GM21360 (cell line): Measurements from ENCODE around the gene CERS3.

Experiments
- ATAC-seq: cut with Tn5 transposase; IDR thresholded peaks from one replicate; pipeline ENCODE4 v1.9.1; 2021; ENCODE audit warnings: mild to moderate bottlenecking, moderate library complexity; ENCODE audit not compliant: unreplicated experiment

Gene CERS3

DNA sequence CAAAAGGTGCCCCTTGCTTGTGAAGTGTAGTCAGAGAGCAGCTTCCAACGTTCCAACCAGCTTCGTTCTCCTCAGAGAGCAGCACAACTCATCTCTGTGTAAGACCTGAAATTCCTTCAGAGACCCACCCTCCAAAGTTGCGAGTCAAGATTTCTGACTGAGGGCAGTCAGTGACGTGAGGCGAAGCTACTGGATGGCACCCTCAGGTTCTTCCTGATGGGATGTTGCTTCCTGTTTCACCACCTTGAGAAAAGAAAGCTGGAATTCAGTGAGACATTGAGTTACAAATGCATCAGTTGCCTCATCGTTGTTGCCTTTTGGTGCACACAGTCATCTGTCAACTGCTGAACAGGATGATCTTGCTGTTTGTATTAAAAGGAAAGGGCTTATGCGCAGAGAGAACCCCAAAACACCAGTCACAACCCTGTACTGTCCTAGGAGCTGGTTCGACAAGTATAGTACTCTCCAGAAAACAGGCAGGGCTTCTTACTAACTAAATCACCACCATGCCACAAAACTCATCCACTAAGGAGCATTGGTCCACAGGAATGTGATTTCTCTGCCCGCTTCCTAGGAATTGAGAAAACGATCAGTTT is at the start of gene CERS3:
CERS3 (minus strand) TSS at position 118 of the 596 bp plus-strand sequence. CDS start 27,101 bp downstream, outside the sequence.
- no peak for ATAC-seq

DNA sequence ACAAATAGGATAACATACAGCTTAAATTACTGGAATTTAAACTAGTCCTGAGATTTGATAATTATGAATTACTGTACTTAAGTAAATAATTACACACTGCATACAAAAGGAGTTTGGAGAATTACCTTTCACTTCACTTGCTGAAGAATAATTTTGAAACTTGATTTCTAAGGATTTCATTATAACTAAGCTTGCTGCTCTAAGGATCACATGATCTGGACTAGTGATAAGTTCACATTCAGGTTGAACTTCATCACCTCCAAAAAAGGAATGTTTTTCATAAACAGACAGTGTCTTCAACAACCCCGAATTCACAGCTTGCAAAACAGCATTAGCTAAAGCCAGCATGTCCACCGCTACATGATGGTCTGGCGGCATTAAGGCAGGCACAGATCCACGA is 44.8 kb upstream of the CERS3 start:
- ATAC-seq: no peak

DNA sequence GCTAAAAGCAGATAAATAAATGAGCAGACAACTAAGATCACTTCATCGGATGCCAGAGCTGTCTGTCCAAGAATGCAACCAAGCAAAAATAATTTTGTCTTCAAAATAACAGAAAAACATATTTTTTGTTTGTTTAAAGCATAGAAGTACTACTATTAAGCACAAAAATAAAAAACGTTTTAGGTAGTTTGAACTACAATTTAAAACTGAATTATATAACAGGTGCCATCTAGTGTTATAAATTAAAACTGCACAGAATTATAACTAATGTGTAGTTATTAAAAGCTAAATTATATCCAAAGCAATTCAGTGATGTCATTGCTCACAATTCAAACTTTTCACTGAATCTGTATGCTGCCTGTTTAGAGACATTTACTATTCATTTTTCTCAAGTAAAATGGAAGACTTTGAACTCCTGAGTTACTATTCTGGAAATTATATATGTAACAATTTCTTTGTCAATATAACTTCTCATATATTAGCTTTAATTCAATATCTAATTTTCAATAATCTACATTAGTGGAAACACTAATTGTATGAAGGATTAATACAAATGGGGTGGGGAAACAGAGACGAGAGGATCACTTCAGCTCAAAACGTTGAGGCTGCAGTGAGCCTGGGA is 43.7 kb upstream of the CERS3 start:
- no peak for ATAC-seq

DNA sequence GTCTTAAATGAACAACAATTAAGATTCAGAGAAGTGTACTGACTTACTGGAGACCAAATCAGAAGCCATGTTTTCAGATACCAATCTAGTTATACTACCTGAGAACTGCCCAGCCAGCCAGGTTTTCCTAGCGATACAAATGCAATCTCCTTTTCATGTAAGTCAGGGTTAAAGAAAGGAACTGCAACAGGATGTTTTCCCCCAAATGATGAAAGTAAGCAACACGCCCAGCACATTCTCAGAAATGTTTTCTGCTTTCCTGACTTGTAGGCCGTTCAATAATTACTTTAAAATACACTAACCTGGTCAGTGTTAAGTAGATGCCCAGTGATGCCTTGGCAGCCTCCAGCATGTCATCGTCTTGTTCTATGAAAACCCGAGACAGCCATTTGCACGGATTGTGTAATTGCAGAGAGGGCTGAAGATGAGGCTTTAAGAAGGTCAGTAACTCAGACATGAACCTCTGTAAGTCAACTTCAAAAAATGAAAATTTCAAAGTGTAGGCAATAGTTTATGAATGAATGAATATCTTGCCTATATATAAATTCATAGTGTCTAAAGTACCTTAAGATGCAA is 42.9 kb upstream of the CERS3 start:
- no peak for ATAC-seq

DNA sequence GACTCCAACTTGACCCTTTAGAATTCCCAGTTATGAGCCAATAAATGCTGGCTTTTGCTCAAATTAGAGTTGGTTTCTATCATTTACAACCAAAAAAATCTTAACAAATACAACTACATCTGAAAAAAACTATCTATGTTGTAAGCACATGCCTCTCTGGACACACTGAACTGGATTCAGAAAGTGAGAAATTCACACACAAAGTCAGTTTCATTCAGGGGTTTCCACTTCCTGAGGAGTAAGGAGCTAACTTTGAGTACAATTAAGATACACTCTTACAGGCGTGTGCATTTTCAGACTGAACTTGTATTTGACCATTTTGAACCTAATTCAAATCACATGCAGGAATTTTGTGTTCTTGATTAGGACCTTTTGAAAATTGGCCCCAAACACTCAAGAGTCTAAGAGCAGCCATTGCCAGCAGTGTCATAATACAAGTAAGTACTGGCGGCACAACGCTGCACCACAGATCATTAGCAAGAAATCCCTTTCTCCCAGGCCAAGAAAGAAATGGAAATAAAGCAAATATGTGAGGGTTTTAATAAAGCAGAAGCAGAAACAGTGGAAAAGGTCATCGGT is 42.1 kb upstream of the CERS3 start:
- peak; percentile 86 for ATAC-seq

DNA sequence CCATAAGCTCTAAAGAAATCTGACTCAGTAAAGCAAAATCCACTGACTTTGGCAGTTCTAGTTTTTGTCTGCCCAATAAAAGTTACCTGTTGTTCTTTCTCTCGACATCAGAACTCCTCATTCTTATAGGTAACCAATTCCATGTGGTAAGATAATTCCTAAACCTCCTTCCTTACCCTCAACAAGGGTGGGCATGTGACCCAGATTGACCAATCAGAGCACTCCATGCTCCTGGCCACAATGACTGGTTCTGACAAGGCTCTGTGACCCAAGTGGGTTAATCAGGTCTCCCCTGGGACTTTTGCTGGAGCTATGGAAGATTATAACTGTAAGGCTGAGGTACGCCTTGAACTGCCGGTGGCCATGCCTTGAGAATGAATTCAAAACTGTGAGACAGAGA is 41.5 kb upstream of the CERS3 start:
- ATAC-seq: no peak

DNA sequence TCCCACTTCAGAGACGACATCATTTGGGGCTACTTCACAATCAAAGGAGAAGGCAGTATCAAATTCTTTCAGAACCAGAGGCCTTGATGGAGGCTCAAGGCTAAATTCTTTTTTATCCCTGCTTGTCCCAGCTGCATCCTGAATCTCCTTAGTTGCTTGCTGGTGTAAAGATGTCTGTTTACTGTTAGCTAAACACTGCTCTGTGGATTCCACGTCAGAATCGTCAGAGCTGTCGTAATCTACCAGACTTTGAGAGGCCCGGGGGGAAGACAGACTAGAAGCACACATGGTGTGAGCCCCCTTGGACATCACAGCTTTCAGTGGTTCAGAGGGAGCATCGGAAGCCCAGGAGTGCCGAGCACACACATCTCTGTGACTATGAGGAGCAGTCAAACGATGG is 40.6 kb upstream of the CERS3 start:
- no peak for ATAC-seq

DNA sequence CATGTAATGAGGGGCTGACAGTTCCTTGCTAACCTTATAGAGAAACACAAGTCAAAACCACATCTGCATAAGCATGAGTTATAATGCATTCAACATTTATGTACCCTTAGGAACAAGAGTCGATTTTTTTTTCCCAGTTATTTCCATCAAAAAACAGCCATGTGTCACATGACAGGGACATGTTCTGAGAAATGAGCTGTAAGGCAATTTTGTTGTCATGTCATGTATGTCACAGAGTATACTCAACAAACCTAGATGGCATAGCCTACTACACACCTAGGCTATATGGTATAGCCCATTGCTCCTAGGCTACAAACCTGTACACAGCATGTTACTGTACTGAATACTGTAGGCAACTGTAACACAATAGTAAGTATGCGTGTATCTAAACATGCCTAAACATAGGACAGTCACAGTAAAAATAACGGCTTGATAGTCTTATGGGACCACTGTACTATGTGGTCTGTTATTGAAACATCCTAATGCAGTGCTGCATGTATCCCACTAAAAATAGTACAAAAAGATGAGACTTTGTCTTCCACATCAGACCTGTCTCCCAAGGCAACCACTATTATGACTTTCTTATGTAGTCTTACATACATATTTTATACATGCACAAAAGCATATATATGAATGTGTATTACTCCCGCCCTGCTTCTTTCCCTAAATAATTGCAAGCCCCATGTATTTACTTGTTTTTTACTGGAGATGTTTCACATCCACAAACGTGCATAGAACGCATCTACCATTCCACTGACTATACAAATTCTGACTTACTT is 38.3 kb upstream of the CERS3 start:
- ATAC-seq: no peak

DNA sequence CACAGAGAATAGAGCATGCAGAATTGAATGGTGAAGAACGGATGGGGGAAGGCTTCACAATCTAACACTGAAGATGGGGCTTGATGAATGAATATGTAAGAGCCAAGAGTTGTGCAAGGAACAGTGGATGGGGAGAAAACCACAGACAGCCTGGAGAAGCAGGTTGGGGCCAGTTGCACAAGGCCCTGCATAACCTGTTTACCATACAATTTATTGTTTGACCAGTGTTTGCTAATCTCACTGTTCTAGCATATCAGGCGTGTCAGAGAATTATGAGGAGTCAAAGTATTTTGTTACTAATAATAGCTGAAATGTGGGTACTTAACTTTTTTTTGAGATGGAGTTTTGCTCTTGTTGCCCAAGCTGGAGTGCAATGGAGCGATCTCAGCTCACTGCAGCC is 36.8 kb upstream of the CERS3 start:
- no peak for ATAC-seq

DNA sequence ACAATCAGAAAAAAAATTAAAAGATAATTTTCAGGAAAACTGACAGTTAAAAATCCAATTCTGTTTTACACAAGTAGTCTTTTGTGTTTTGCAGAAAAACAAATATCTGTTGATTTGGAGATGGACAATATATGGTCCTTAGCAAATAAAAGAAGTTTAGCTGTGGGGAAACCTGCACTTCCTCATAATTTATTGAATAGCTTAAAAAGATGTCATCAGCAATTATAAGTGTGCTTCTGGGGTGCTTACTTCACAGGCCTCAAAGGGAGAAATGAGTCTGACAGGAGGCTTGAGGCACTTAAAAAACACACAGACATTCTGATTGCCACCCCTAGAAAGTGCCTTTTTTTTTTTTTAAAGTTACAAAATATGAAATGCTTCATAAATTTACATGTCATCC is 31.6 kb upstream of the CERS3 start:
- ATAC-seq: no peak

DNA sequence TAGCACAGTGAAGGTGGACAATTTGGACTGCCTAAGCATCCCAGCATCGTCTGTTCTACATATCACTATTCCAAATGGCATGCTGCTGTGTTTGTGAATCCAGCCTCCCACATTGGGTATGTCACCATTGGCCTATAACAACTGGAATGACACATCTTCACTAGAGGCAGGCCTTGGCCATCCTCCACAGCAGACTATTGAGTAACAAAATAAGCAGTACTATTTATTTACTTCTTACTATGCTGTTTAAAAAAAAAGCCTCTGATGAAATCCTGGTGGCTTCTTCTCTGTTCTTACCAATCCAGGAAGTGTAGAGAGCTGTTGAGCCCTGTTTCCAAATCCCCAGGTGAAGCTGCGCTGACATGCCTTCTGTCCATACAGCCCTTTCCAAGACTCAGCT is 30.6 kb upstream of the CERS3 start:
- ATAC-seq: no peak

DNA sequence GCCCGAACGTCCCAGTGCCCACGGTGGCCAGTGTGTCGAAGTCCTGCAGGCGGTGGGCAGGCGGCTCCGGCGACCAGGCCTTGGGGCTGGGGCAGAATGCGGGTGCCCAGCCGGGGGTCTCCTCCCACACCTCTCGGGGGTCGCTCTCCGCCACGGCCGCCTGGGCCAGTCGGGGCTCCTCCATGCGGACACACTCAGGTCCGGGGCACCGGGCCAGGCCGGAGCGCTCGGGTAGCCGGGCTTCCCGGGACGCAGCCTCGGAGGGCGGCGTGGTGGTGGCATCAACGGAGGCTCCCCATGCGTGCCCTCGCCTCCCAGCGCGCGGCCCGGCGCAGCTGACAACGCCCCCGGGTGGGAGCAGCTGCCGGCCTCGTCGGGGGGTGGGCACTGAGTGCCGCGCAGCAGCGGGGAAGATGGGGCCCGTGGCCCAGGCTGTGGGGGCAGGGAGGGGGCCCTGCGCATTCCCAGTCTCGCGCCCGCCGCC is 30.1 kb upstream of the CERS3 start:
- ATAC-seq: no peak

DNA sequence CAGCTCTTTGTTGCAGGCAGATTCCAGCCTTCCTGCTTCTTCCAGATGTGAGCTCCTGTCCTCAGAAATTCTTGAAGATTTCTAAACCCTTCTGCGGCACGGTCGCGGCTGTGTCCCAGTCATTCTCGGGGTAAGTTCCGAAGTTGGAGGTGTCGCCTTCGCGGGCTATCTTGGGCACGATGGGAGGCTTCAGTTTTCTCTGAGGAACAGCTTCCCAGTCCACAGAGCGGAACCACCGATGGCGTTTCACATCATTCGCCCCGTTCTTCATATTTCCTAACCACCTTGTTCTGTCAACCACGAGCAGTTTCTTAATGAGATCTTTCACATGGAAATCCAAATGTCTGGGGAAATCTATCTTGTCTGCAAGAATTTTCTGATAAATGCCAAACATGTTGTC is 24.7 kb upstream of the CERS3 start:
- no peak for ATAC-seq

DNA sequence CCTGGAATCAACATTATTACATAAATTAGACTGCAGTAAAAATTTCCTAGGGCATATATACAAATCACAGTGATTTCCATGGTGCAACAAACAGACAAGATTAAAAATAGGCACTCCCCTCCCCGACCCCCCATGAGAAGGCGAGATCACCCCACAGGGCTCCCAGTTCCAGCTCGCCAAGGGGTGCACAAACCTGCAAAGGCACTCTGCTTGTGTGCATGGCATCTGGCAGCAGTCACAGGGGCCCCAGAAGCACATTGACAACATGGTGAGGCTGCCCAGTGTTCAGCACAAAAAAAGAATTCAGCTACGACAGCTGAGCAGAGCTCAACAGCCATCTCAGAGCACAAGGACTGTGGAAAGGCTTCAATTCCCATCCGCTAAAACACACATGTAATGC is 19.2 kb upstream of the CERS3 start:
- ATAC-seq: no peak

DNA sequence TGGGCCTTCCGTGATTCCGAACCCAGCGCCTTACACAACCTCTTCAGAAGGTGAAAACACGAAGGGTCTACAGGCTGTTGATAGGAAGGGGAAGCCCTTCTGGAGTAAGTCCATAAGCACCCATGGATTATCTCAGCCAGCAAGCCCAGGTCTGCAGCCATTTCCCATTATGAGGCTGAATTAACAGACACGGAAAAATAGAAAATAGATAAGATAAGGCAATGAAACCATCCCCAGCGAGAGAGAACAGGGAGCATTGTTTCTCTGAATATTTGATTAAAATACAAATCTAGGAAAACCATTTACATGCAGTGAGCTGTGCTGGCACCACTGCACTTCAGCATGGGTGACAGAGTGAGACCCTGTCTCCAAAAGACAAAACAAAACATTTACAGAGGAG is 16.2 kb upstream of the CERS3 start:
- no peak for ATAC-seq

DNA sequence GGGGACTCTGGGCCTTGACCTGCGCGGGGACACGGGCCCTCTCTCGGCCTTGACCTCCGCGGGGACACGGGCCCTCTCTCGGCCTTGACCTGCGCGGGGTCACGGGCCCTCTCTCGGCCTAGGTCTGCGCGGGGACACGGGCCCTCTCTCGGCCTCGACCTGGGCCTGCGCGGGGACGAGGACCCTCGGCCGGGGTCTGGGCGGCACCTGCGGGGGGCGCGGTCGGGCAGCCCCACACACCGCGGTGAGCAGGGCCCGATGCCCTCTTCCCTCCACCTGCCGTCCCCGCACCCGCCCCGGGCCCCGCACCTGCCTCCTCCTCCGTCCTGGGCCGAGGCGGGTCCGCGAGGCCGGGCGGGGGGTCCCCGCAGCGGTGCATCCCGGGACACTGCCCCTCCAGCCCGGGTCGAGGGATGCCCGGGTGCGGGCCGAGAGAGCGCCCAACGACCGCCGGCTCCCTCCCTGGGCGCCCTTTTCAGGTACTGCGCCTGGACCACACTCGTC is 15.6 kb upstream of the CERS3 start:
- ATAC-seq: no peak

DNA sequence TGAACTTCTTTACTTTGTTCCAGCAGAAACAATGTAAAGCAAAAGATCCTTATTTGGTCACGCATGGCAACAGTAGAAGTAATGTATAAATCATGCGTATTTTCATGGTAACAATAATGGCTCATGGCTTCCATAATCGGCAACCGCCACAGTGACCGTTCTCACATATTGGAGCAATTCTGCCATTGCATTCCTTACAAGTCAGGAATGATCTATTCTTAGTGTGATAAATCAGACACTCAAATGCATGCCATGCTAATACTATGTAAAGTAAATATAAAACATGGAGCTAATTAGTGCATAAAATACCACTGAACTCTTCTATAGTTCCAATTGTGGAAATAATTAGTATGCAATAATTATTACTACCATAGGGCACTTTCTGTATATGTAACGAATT is 13.5 kb upstream of the CERS3 start:
- ATAC-seq: no peak

DNA sequence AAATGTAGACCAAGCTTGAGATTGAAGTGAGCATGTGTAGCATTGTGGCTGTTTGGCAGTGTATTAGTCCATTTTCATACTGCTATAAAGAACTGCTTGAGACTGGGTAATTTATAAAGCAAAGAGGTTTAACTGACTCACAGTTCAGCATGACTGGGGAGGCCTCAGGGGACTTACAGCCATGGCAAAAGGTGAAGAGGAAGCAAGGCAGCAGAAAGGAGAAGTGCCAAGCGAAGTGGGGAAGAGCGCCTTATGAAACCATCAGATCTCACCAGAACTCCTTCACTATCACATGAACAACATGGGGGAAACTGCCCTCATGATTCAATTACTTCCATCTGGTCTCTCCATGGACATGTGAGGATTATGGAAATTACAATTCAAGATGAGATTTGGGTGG is 8.6 kb upstream of the CERS3 start:
- no peak for ATAC-seq

DNA sequence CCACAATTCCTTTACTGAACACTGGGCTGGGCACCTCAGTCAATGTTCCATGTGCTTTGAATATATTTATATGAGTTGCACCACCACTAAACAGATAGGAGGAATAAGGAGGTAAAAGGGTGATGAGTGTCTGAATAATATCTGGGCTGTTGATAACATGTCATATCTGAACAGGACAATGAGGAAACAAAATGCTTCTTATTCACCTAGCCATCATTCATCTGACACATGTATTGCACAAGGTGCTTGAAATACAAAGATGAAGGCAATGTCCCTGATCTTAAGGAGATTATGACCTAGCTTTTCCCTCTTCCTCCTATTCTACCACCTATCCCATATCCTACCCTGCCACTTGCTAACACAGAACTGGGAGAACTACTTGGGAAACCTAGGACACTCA is 8.0 kb upstream of the CERS3 start:
- ATAC-seq: no peak

DNA sequence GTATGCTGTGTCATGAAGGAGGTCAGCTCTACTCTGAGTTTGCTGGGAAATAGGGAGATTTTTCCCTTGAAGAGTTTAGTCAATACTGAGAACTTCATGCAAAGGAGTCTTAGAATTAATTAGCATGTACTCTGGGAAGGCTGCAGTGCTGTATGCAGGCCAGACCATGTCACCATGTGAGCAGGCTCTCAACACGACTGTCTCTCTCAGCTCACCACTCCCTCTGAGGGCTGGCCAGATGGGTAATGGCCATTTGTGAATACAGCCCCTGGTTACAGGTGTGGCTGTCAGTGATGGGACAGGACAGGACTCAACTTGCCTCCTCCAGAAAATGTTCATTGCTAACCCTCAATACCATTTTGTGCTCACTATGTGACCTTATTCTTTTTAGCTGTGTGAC is 5.1 kb upstream of the CERS3 start:
- no peak for ATAC-seq

DNA sequence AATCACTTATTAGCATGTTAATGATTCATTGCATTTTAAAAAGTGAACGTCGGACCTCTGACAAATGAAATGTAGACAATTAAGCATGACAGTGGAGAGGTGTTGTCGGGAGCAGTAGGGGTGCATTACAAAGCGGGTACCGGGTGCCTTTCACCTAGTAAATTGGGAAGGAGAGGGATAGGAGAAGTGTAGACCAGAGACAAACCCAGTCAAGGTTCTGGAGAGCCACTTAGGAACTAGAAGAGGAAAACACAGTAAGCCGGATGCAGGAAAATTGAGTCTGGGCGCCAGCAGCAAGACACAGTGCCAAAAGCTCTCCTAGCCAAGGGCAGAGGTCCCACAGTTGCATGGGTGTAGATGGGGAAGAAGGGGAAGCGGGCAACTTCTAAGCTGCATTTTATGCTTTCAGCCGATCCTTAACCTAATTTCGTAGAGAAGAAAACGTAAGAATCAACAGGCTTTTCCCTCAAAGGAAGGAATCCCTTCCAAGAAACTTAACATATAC is 3.1 kb upstream of the CERS3 start:
- ATAC-seq: no peak
